Muscle of leg (tissue), 11 donors: ENCODE results near the gene MYORG. TPM values are rescaled to one million over a fixed set of nuclear protein-coding genes. Genes with fewer than 3 reads are reported as not detected.
"Not testable (repeated sequence)": the region's sequence is repeated elsewhere in the genome, so short reads cannot be mapped to it uniquely, and the experiment has no call there.

Source experiments
- DNase-seq: peaks from one replicate; pipeline ENCODE4 v3.0.0; 2013
- H3K27ac ChIP-seq: one replicate; pipeline ENCODE4 v1.5.1; 2013; ENCODE audit warnings: mild to moderate bottlenecking, low read length, control low read depth
- H3K27me3 ChIP-seq: one replicate; pipeline ENCODE4 v1.6.1; 2013; ENCODE audit warnings: low read length; ENCODE audit not compliant: control insufficient read depth, insufficient read depth
- H3K36me3 ChIP-seq: one replicate; pipeline ENCODE4 v1.6.1; 2013; ENCODE audit warnings: low read length; ENCODE audit not compliant: control insufficient read depth, insufficient read depth
- H3K4me1 ChIP-seq: one replicate; pipeline ENCODE4 v1.6.1; 2013; ENCODE audit warnings: low read length; ENCODE audit not compliant: control insufficient read depth, insufficient read depth
- H3K4me3 ChIP-seq: one replicate; pipeline ENCODE4 v1.5.1; 2013; ENCODE audit warnings: low read length, control low read depth
- H3K9me3 ChIP-seq: replicated peaks from 2 replicates; pipeline ENCODE4 v1.6.1; 2013; ENCODE audit warnings: low read depth, low read length; ENCODE audit not compliant: control insufficient read depth
- WGBS: methylation state at CpG from one replicate; pipeline ENCODE4 v1.1.5; 2013; ENCODE audit warnings: missing lambda C conversion rate; ENCODE audit not compliant: insufficient coverage; 5-methylcytosine and 5-hydroxymethylcytosine counted together
- polyA plus RNA-seq, 8 donors: library from polyadenylated mRNA; unstranded; fragments of 120-200 nt; gene quantifications; one replicate each; pipeline versions ENCODE4 v1.2.1 to v1.2.3, GENCODE V29; 2013; ENCODE audit warnings: inconsistent platforms in 1 of 8, low replicate concordance in 1 of 8; ENCODE audit not compliant: insufficient read length in 8 of 8, insufficient read depth in 1 of 8
- total RNA-seq: library from RNA; stranded (reverse); fragments of 120-200 nt; gene quantifications from one replicate; pipeline ENCODE4 v1.2.4, GENCODE V29; 2013

MYORG gene
- total and polyA plus RNA-seq, 9 donors: 8.1 to 20.3 (median 15.9) TPM

- WGBS: 35% methylated on average over 103 of the region's 105 CpGs
- peaks cover 15% of the 10 kb centered on the region for H3K36me3 ChIP-seq
- H3K4me3 ChIP-seq: peak overlapping the region; percentile 22
- H3K9me3 ChIP-seq: peaks cover 2% of the 10 kb centered on the region
- no peak for DNase-seq
- H3K4me1 ChIP-seq: peaks cover 42% of the 10 kb centered on the region
- peak overlapping the region; percentile 29 for H3K27ac ChIP-seq
- H3K27me3 ChIP-seq: peaks cover 39% of the 10 kb centered on the region
Measured at GRCh38 chr9:34370970-34371880, 5.5 kb downstream of the MYORG start.

- H3K36me3 ChIP-seq: peaks cover 15% of the 10 kb centered on the region
- peaks cover 34% of the 10 kb centered on the region for H3K4me1 ChIP-seq
- H3K4me3 ChIP-seq: peak overlapping the region; percentile 22
- 37% methylated on average over 20 of the region's 23 CpGs for WGBS
- peak overlapping the region; percentile 29 for H3K27ac ChIP-seq
- peaks cover 37% of the 10 kb centered on the region for H3K27me3 ChIP-seq
- peaks cover 2% of the 10 kb centered on the region for H3K9me3 ChIP-seq
- no peak for DNase-seq
Measured at GRCh38 chr9:34370335-34370969, 6.2 kb downstream of the MYORG start.

GRCh38 chr9:34369636-34370035, 7.1 kb downstream of the MYORG start:
- H3K4me3 ChIP-seq: no peak overlapping the region
- 80% methylated on average over 3 of the region's 4 CpGs for WGBS
- peaks cover 35% of the 10 kb centered on the region for H3K27me3 ChIP-seq
- peaks cover 2% of the 10 kb centered on the region for H3K9me3 ChIP-seq
- H3K27ac ChIP-seq: peak overlapping the region; percentile 47
- DNase-seq: no peak
- peaks cover 35% of the 10 kb centered on the region for H3K4me1 ChIP-seq
- peaks cover 15% of the 10 kb centered on the region for H3K36me3 ChIP-seq

GRCh38 chr9:34368796-34369195, 7.9 kb downstream of the MYORG start:
- Histone ChIP-seq H3K27ac (peak overlapping the region; percentile 47), H3K27me3 (peaks cover 35% of the 10 kb centered on the region), H3K36me3 (peaks cover 15% of the 10 kb centered on the region), H3K4me1 (peaks cover 43% of the 10 kb centered on the region)
- not testable (repeated sequence) for H3K9me3 ChIP-seq, DNase-seq, H3K4me3 ChIP-seq
- no CpG with 5 or more reads among the region's 5 CpGs for WGBS

- Histone ChIP-seq H3K4me1 (peaks cover 50% of the 10 kb centered on the region), H3K36me3 (peaks cover 15% of the 10 kb centered on the region), H3K27me3 (peaks cover 26% of the 10 kb centered on the region)
- WGBS: 90% methylated on average over 3 of the region's 3 CpGs
- H3K4me3 ChIP-seq, DNase-seq, H3K27ac ChIP-seq, H3K9me3 ChIP-seq: not testable (repeated sequence)
Measured at GRCh38 chr9:34367751-34368410, 8.8 kb downstream of the MYORG start.

GRCh38 chr9:34366365-34366764, 10.3 kb downstream of the MYORG start:
- no peak overlapping the region for H3K27ac ChIP-seq
- peaks cover 3% of the 10 kb centered on the region for H3K36me3 ChIP-seq
- no peak for DNase-seq
- no CpG with 5 or more reads among the region's 2 CpGs for WGBS
- no peak overlapping the region for H3K4me3 ChIP-seq
- peaks cover 44% of the 10 kb centered on the region for H3K4me1 ChIP-seq
- H3K9me3 ChIP-seq: no peaks in the 10 kb centered on the region
- peaks cover 11% of the 10 kb centered on the region for H3K27me3 ChIP-seq

- Histone ChIP-seq H3K27ac (peak overlapping the region; percentile 20), H3K9me3 (no peaks in the 10 kb centered on the region), H3K4me1 (peaks cover 33% of the 10 kb centered on the region), H3K4me3 (no peak overlapping the region), H3K36me3 (no peaks in the 10 kb centered on the region), H3K27me3 (peaks cover under 1% of the 10 kb centered on the region)
- WGBS: 100% methylated on average over 1 of the region's 2 CpGs
- DNase-seq: no peak
Measured at GRCh38 chr9:34365282-34365681, 11.4 kb downstream of the MYORG start.

- Histone ChIP-seq H3K27ac (peak overlapping the region; percentile 71), H3K4me1 (peaks cover 23% of the 10 kb centered on the region), H3K27me3 (no peaks in the 10 kb centered on the region), H3K9me3 (no peaks in the 10 kb centered on the region), H3K4me3 (peak overlapping the region; percentile 6), H3K36me3 (no peaks in the 10 kb centered on the region)
- peak; percentile 94 for DNase-seq
- WGBS: 8% methylated on average over 2 of the region's 13 CpGs
Measured at GRCh38 chr9:34363619-34364351, 12.9 kb downstream of the MYORG start.

- no peaks in the 10 kb centered on the region for H3K9me3 ChIP-seq
- H3K4me1 ChIP-seq: peaks cover 23% of the 10 kb centered on the region
- WGBS: 100% methylated on average over 1 of the region's 4 CpGs
- DNase-seq: no peak
- H3K27ac ChIP-seq: no peak overlapping the region
- H3K4me3 ChIP-seq: no peak overlapping the region
- H3K36me3 ChIP-seq: no peaks in the 10 kb centered on the region
- no peaks in the 10 kb centered on the region for H3K27me3 ChIP-seq
Measured at GRCh38 chr9:34362614-34363214, 14.0 kb downstream of the MYORG start.
